ENCODE data around the gene RIMBP2. TPM values are rescaled to one million over a fixed set of nuclear protein-coding genes. Genes with fewer than 3 reads are reported as not detected.
"Not testable (repeated sequence)": the region's sequence is repeated elsewhere in the genome, so short reads cannot be mapped to it uniquely, and the experiment has no call there.

RIMBP2 gene
- total RNA-seq (under 1 TPM in 1 of 4 donors, not detected in 3; 0.28 TPM), polyA plus RNA-seq (0.05 TPM)
- long read RNA-seq, donor 1: 0 reads
- long read RNA-seq, donor 2: 0 reads
- long read RNA-seq, donor 3: 0 reads
- long read RNA-seq, donor 4: 0 reads

GRCh38 chr12:130715998-130716968, at the start of gene RIMBP2:
Gene RIMBP2, minus strand, starts transcription at chr12:130716299. Its CDS starts 237,286 bp downstream, at chr12:130479013.
- WGBS: under 1% methylated on average over 35 of the region's 35 CpGs
- Histone ChIP-seq H3K27me3 (ENCODE audit: control insufficient read depth, insufficient read depth) (no peaks in the 10 kb centered on the region), H3K4me1 (ENCODE audit: control insufficient read depth, insufficient read depth, low read length) (no peaks in the 10 kb centered on the region), H3K4me3 (ENCODE audit: low read length) (peak within 1 kb of the TSS; percentile 31), H3K27ac (ENCODE audit: low read length) (no peak within 1 kb of the TSS), H3K9me3 (ENCODE audit: control insufficient read depth, low read length) (peaks cover 2% of the 10 kb centered on the region)
- intact Hi-C loops (cut with DNase I): no loop called here
- ATAC-seq: peak in 1 of 2 donors; percentile 30
- no peak for DNase-seq

- DNase-seq (no peak), ATAC-seq (no peak)
- no peaks in the 10 kb centered on the region for H3K4me1 ChIP-seq (ENCODE audit: control insufficient read depth, insufficient read depth, low read length)
- intact Hi-C loops (cut with DNase I): no loop called here
- H3K9me3 ChIP-seq (ENCODE audit: control insufficient read depth, low read length): no peaks in the 10 kb centered on the region
- H3K27ac ChIP-seq (ENCODE audit: low read length): no peak overlapping the region
- H3K4me3 ChIP-seq (ENCODE audit: low read length): no peak overlapping the region
- no peaks in the 10 kb centered on the region for H3K27me3 ChIP-seq (ENCODE audit: control insufficient read depth, insufficient read depth)
- 90% methylated on average over 8 of the region's 8 CpGs for WGBS
Measured at GRCh38 chr12:130765186-130765659, 49.1 kb upstream of the RIMBP2 start.

GRCh38 chr12:130764475-130765185, 48.5 kb upstream of the RIMBP2 start:
- intact Hi-C loops (cut with DNase I): no loop called here
- DNase-seq (no peak), ATAC-seq (no peak)
- no peaks in the 10 kb centered on the region for H3K4me1 ChIP-seq (ENCODE audit: control insufficient read depth, insufficient read depth, low read length)
- no peak overlapping the region for H3K4me3 ChIP-seq (ENCODE audit: low read length)
- WGBS: 85% methylated on average over 14 of the region's 14 CpGs
- H3K27me3 ChIP-seq (ENCODE audit: control insufficient read depth, insufficient read depth): no peaks in the 10 kb centered on the region
- H3K9me3 ChIP-seq (ENCODE audit: control insufficient read depth, low read length): no peaks in the 10 kb centered on the region
- no peak overlapping the region for H3K27ac ChIP-seq (ENCODE audit: low read length)

GRCh38 chr12:130764073-130764472, 48.0 kb upstream of the RIMBP2 start:
- ATAC-seq: no peak
- 96% methylated on average over 4 of the region's 4 CpGs for WGBS
- no peaks in the 10 kb centered on the region for H3K4me1 ChIP-seq (ENCODE audit: control insufficient read depth, insufficient read depth, low read length)
- intact Hi-C loops (cut with DNase I): no loop called here
- no peaks in the 10 kb centered on the region for H3K9me3 ChIP-seq (ENCODE audit: control insufficient read depth, low read length)
- H3K4me3 ChIP-seq (ENCODE audit: low read length): no peak overlapping the region
- no peak overlapping the region for H3K27ac ChIP-seq (ENCODE audit: low read length)
- no peak for DNase-seq
- H3K27me3 ChIP-seq (ENCODE audit: control insufficient read depth, insufficient read depth): no peaks in the 10 kb centered on the region

GRCh38 chr12:130762319-130762675, 46.2 kb upstream of the RIMBP2 start:
- no peak for DNase-seq
- no peaks in the 10 kb centered on the region for H3K27me3 ChIP-seq (ENCODE audit: control insufficient read depth, insufficient read depth)
- WGBS: 62% methylated on average over 10 of the region's 10 CpGs
- H3K9me3 ChIP-seq (ENCODE audit: control insufficient read depth, low read length): no peaks in the 10 kb centered on the region
- peak in 1 of 2 donors; percentile 26 for ATAC-seq
- no peaks in the 10 kb centered on the region for H3K4me1 ChIP-seq (ENCODE audit: control insufficient read depth, insufficient read depth, low read length)
- no peak overlapping the region for H3K27ac ChIP-seq (ENCODE audit: low read length)
- intact Hi-C loops (cut with DNase I): no loop called here
- H3K4me3 ChIP-seq (ENCODE audit: low read length): no peak overlapping the region

- intact Hi-C loops (cut with DNase I): no loop called here
- DNase-seq (peak; percentile 40 to 69 (median 65)), ATAC-seq (peak; percentile 51 to 67)
- H3K4me3 ChIP-seq (ENCODE audit: low read length): no peak overlapping the region
- H3K27me3 ChIP-seq (ENCODE audit: control insufficient read depth, insufficient read depth): no peaks in the 10 kb centered on the region
- no peaks in the 10 kb centered on the region for H3K9me3 ChIP-seq (ENCODE audit: control insufficient read depth, low read length)
- H3K4me1 ChIP-seq (ENCODE audit: control insufficient read depth, insufficient read depth, low read length): no peaks in the 10 kb centered on the region
- 35% methylated on average over 29 of the region's 29 CpGs for WGBS
- no peak overlapping the region for H3K27ac ChIP-seq (ENCODE audit: low read length)
Measured at GRCh38 chr12:130761537-130762318, 45.6 kb upstream of the RIMBP2 start.

GRCh38 chr12:130754234-130754901, 38.3 kb upstream of the RIMBP2 start:
- WGBS: 88% methylated on average over 3 of the region's 3 CpGs
- H3K4me3 ChIP-seq (ENCODE audit: low read length): no peak overlapping the region
- no peak for DNase-seq
- no peaks in the 10 kb centered on the region for H3K27me3 ChIP-seq (ENCODE audit: control insufficient read depth, insufficient read depth)
- H3K4me1 ChIP-seq (ENCODE audit: control insufficient read depth, insufficient read depth, low read length): no peaks in the 10 kb centered on the region
- H3K27ac ChIP-seq (ENCODE audit: low read length): no peak overlapping the region
- intact Hi-C loops (cut with DNase I): no loop called here
- no peak for ATAC-seq
- no peaks in the 10 kb centered on the region for H3K9me3 ChIP-seq (ENCODE audit: control insufficient read depth, low read length)

GRCh38 chr12:130752692-130753230, 36.7 kb upstream of the RIMBP2 start:
- no peak overlapping the region for H3K27ac ChIP-seq (ENCODE audit: low read length)
- intact Hi-C loops (cut with DNase I): no loop called here
- H3K4me1 ChIP-seq (ENCODE audit: control insufficient read depth, insufficient read depth, low read length): no peaks in the 10 kb centered on the region
- H3K9me3 ChIP-seq (ENCODE audit: control insufficient read depth, low read length): no peaks in the 10 kb centered on the region
- no peak for ATAC-seq
- no peak for DNase-seq
- WGBS: 57% methylated on average over 20 of the region's 20 CpGs
- no peaks in the 10 kb centered on the region for H3K27me3 ChIP-seq (ENCODE audit: control insufficient read depth, insufficient read depth)
- no peak overlapping the region for H3K4me3 ChIP-seq (ENCODE audit: low read length)

GRCh38 chr12:130752037-130752436, 35.9 kb upstream of the RIMBP2 start:
- H3K4me1 ChIP-seq (ENCODE audit: control insufficient read depth, insufficient read depth, low read length); H3K4me3 ChIP-seq (ENCODE audit: low read length); H3K27ac ChIP-seq (ENCODE audit: low read length); H3K9me3 ChIP-seq (ENCODE audit: control insufficient read depth, low read length); intact Hi-C loops (cut with DNase I); H3K27me3 ChIP-seq (ENCODE audit: control insufficient read depth, insufficient read depth); ATAC-seq; DNase-seq: not testable (repeated sequence)
- 90% methylated on average over 11 of the region's 11 CpGs for WGBS

GRCh38 chr12:130748786-130749185, 32.7 kb upstream of the RIMBP2 start:
- Histone ChIP-seq H3K27me3 (ENCODE audit: control insufficient read depth, insufficient read depth) (no peaks in the 10 kb centered on the region), H3K4me1 (ENCODE audit: control insufficient read depth, insufficient read depth, low read length) (no peaks in the 10 kb centered on the region), H3K4me3 (ENCODE audit: low read length) (no peak overlapping the region), H3K27ac (ENCODE audit: low read length) (no peak overlapping the region), H3K9me3 (ENCODE audit: control insufficient read depth, low read length) (no peaks in the 10 kb centered on the region)
- intact Hi-C loops (cut with DNase I): loop anchor here (2.0 to 10.0 kb wide), 4 partner anchors 344 to 348 kb away; no protein-coding TSS in a partner anchor
- 55% methylated on average over 10 of the region's 10 CpGs for WGBS
- DNase-seq: no peak
- no peak for ATAC-seq
